Measurements from ENCODE around the gene ZNF512B.
"Not testable (repeated sequence)": the region's sequence is repeated elsewhere in the genome, so short reads cannot be mapped to it uniquely, and the experiment has no call there.

Gene ZNF512B

GRCh38 chr20:63969838-63970713 is at the start of gene ZNF512B:
TSS of gene ZNF512B (minus strand) at chr20:63969930. CDS start at chr20:63967950, 1,980 bp downstream.
- no peak for DNase-seq (ENCODE audit: low read depth)

- DNase-seq (ENCODE audit: low read depth): no peak
Observed at GRCh38 chr20:64015635-64016034, 45.9 kb upstream of the ZNF512B start.

GRCh38 chr20:64012385-64013154 is 42.8 kb upstream of the ZNF512B start:
- DNase-seq (ENCODE audit: low read depth): not testable (repeated sequence)

GRCh38 chr20:64011366-64011779 is 41.6 kb upstream of the ZNF512B start:
- DNase-seq (ENCODE audit: low read depth): no peak

- DNase-seq (ENCODE audit: low read depth): peak; percentile 67
Observed at GRCh38 chr20:64010711-64011237, 41.0 kb upstream of the ZNF512B start.

- DNase-seq (ENCODE audit: low read depth): no peak
Observed at GRCh38 chr20:64009811-64010387, 40.2 kb upstream of the ZNF512B start.

- DNase-seq (ENCODE audit: low read depth): no peak
Observed at GRCh38 chr20:64006902-64007301, 37.2 kb upstream of the ZNF512B start.

GRCh38 chr20:64006490-64006889 is 36.8 kb upstream of the ZNF512B start:
- DNase-seq (ENCODE audit: low read depth): no peak

- DNase-seq (ENCODE audit: low read depth): no peak
Observed at GRCh38 chr20:64005394-64005793, 35.7 kb upstream of the ZNF512B start.

GRCh38 chr20:64003960-64004725 is 34.4 kb upstream of the ZNF512B start:
- no peak for DNase-seq (ENCODE audit: low read depth)

GRCh38 chr20:64001607-64002011 is 31.9 kb upstream of the ZNF512B start:
- DNase-seq (ENCODE audit: low read depth): no peak

- DNase-seq (ENCODE audit: low read depth): no peak
Observed at GRCh38 chr20:64000906-64001305, 31.2 kb upstream of the ZNF512B start.

- DNase-seq (ENCODE audit: low read depth): no peak
Observed at GRCh38 chr20:63982937-63983336, 13.2 kb upstream of the ZNF512B start.

- DNase-seq (ENCODE audit: low read depth): peak; percentile 56
Observed at GRCh38 chr20:63980806-63981728, 11.3 kb upstream of the ZNF512B start, which contains the start of gene PRPF6. TSS of gene PRPF6 (plus strand) at chr20:63981132. CDS start at chr20:63981246, 114 bp downstream.

- no peak for DNase-seq (ENCODE audit: low read depth)
Observed at GRCh38 chr20:63980317-63980805, 10.6 kb upstream of the ZNF512B start.

GRCh38 chr20:63979557-63980316 is 10.0 kb upstream of the ZNF512B start, which contains the start of gene SAMD10:
TSS of gene SAMD10 (minus strand) at chr20:63979642. CDS start at chr20:63979467, 175 bp downstream.
- no peak for DNase-seq (ENCODE audit: low read depth)

- DNase-seq (ENCODE audit: low read depth): no peak
Observed at GRCh38 chr20:63979229-63979556, 9.5 kb upstream of the ZNF512B start.

- no peak for DNase-seq (ENCODE audit: low read depth)
Observed at GRCh38 chr20:63978319-63979228, 8.8 kb upstream of the ZNF512B start.
